ENCODE results near the gene MYO3B.
"Not testable (repeated sequence)": the region's sequence is repeated elsewhere in the genome, so short reads cannot be mapped to it uniquely, and the experiment has no call there.

MYO3B gene

DNA sequence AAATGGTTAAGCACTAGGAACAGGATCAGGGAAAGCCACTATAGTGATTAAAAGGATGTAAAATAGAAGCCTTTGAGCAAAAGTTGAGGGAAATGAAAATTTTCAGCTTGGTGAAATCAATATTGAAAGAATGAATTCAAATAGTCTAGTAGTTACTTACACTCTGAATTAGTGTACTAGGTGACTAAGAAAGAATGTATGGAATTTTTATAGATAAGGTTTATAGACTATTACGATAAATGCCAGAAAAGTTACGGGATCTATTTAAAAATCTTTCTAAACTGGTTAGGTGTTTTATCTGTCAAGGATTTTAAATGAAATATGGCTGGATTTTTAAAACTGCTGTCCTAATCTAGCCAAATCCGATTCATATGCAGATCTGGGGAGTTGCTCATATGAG, 208.6 kb downstream of the MYO3B start:
- DNase-seq, result no peak

DNA sequence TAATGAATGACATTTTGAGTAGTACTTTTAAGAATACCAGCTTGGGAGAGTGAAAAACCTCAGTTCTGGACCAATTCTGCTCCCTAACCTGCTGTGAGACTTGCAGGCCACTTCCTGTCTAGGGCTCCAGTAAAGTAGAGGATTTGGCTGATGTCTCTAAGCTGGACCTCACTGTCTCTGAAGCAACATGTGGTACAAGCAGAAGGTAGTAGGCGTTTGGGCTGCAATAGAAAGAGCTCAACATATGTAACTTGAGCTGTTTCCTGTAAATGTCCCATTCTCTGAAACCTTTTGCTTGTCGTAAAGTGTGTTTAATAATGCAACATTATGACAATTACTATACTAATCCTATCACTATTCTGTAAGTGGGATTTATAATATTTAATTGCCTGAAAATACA, 213.1 kb downstream of the MYO3B start:
- no peak for DNase-seq

DNA sequence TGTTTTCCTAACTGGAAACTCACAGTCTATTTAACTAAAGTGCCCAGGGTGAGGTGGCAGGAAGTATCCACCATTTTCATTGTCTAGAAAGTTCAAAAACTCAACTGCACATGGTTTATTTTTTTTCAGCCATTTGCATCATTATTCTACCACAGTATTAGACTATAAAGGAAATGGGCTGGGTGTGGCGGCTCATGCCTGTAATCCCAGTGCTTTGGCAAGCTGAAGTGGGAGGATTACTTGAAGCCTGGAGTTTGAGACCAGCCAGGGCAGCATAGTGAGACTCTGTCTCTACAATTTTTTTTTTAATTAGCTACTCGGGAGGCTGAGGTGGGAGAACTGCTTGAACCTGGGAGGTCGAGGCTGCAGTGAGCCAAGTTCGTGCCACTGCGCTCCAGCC, 213.8 kb downstream of the MYO3B start:
- DNase-seq, result no peak

DNA sequence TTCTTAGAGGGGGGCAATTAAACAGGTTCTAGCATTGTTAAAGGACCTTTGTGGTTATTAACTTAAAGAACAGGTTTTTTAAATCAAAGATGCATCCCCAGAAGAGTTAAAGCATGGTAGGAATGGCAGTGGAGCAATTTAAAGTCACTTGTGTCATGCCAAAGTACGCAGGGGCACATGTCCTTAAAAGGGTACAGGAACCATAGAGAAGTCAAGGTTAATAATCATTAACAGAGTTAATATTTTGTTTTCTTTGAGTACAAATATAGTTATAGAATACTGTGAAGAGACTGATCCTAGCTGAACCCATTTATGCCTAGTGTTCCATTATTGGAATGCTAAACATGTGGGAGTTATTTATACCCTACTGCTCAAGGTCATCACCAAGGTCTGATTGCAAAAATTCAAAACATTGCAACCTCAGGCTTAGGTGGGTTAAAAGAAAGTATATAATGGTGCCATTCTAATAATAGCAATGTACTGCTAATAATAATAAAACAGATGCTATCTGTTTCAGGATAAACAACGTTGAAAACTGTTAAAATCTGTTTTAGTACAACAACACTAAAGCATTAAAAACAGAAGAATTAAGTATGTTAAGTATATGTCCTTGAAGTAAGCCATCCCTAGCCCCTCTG, 216.0 kb downstream of the MYO3B start:
- DNase-seq, result no peak

DNA sequence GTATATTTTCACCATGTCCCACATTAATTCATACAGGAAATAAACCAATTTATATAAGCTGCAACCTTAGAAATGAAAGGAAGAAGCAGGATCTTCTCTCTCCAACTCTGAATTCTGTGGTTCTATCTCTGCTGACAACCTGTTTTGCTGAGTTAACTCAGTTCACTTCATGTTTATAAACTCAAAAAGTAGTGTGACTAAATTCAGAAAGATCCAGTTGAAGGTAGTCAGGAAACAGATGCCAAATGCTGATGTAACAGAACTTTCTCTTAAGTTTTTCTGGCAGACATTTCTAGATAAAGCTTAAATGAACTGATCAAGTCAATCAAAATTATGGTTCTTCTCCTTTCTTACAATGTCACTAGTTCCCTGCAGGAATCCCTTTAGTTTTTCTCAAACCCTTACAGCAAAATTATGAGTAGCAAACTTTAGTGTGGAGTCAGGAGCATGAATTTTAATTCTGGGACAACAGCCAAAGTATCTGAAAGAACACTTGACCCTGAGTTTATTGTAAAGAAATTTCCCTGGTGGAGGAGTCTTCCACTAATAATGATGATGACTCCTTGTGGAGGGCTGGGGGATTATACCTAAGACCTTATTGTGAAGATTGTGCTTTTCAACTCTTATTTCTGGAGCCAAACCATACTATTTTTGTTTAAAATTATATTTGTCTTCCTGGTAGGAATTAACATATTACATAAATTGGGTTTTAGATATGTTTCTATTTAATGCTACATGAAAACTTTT, 216.9 kb downstream of the MYO3B start:
- DNase-seq, result no peak

DNA sequence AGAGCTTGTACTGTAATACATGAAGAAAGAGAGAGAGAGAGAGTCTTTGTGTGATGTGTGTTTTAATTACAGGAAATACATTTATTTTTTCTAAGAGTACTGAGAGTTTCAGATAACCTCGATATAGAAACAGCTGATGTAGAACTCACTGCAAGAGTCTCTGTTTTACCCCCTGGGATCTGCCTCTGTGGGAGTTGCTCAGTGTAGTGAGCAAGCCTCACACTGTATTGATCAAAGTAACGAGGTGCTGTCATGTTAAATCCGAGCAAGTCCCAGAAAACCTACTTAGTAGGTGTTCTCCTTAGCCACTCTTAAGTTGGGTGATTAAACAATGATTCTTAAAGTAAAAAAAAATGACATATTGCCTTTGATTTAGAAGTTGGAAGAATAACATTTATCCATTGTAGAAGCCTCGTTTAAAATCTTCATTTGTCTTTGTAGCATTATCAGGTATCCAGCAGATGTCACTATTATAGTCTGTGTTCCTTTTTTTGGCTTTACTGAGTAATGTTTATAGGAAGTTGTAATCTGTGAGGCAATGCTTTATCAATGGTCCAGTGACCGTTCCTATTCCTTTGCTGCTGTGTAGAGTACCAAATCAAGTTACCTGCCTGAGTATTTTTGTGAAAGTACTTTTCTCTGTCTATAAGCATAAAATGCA, 219.0 kb downstream of the MYO3B start:
- DNase-seq, result no peak

DNA sequence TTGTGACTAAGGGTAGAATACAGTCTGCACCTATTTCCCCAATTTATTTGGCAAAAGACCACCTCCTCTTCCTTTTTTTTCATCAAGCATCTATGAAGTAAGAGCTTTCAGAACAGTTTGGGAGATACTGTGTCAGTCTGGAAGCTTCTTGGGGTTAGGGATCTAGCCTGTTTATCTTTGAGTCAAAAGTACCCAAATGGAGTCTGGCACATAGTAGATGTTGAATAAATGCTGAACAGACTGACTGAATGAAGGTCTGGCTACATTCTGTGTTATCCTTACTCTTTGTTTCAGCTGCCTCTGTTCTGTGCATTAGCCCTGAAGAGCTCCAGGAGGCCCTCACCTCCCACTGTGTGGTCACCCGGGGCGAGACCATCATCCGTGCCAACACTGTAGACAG, 223.2 kb downstream of the MYO3B start:
- no peak for DNase-seq

DNA sequence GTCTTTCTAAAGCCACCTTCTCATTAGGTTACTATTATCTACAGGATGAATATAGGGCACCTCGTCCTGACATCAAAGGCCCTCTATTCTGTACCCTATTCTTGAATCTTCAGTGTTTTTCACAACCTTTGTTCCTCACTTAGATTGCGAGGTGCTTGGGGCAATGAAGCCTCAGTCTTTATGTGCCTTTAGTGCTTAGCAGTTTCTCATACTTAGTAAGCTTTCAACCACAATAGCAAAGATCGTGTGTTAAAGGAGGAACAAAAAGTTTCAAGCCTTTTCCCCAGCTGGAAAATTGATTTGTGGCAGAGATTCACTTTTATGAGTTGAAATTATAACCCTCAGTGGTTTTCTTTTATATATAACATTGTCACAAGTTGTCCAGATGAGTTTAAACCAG, 226.9 kb downstream of the MYO3B start:
- no peak for DNase-seq

DNA sequence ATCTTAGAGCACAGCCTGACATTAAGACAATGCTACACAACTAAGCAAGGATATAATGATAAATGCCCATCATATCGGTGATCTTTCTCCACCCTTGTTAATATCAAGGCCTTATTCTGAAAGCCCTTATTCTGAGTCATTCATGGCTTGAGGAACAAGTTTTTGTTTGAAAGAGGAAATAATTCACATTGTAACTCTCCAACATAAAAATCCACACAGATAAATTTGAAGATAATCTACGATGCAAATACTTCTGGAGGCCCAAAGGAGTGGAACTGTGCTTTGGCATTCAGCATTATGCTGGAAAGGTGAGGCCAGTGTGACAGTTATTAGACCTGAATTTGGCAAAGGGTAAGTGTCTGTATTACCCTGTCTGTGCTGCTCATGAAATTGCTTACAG, 227.4 kb downstream of the MYO3B start:
- no peak for DNase-seq

DNA sequence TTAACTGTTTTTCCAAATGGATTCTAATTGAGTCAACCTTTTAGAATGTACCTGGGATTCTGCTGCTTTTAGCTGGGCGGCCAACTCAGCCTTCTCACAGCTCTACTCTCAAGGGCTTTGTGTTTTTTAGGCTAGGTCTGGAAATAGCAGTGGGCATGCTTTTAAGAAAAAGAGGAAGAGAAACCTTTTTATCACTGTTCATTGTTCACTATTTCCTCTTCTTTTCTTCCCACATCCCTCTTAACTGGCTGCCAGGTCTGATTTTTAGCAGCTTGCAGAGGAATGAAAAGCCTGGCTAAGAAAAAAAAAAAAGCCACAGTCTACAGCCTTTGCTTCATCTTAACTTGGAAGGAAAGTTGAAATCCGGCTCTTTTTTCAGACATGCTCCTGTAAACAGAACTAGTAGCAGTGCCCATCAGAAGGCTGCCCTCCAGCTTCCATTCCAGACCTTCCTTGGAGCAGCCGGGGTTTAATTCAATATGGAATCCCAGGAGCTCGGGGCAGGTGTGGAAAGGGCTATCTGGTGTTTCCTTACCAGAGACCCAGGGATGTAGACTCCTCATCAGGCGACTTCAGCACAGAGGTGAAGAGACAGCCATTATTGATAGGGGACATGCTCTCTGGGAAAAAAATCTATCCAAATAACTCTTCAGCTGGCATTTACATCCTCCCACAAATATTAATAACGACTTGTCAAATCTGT, 230.7 kb downstream of the MYO3B start:
- DNase-seq, result no peak

DNA sequence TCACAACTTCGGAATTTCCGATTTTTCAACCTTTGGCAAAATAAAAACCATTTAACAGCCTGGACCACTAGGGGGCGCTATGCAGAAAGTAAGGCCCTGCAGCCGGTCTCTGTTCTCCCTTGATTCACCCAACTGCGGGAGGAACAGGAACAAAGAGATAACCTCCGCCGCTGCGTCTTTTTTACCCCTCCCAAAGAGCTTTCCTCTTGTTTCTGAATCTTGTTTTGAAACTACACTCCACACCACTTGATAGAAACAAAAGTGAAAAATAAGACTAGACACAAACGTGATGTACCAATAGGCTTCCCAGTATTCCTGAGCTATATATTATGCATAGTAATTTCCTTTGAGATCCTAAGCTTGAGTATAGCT, 231.2 kb downstream of the MYO3B start:
- peak; percentile 52 for DNase-seq

DNA sequence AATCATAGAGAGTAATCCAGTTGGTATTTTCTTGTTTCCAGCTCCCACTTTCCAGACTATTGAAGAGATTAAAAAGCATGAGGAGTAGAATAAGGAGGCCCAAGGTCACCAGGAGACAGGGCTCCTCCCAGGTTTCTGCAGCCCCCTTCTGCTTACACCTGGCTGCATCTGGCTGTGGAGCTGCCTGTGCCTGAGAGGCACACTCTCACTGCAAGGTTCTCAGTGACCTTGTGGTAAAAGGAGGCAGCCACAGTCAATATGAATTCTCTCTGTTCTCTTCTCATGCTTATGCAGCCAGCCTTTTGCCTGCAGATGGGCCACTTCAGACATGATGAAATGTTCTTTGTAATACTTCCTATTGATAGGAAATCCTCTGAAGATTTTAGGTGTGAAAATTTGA, 233.7 kb downstream of the MYO3B start:
- no peak for DNase-seq

DNA sequence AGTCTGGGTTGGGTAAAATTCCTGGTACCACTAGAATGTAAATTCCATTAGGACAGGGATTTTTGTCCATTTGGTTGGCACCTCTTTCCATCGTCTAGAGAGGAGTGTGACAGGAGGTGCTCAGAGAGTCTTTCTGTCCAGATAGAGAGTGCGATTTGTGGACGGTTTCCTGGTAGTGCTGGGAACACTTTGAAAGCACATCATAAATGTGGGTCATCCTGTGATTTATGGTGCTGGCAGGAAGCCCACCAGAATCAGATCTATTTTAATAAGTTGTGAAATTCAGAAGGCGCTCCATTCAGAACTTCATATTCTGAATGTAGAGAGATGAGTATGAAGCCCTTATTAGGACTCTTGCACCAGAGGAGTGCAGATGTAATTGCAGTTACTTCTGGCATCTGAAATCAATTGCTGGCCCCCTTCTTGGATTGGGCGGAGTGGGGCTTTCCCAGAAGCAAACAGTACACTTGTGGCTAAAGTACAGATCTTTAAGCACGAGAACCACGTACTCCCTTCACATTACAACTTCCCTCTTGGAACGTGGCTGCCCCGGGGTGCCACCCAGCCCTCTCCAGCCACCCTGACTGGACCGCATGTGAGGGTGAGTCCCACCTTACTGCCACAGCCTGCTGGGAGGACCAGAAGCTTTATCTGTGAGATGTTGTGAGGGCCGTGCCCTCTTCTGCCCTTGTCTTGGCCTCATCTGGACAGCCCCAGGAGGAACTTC, 243.2 kb downstream of the MYO3B start:
- DNase-seq, result peak; percentile 35

DNA sequence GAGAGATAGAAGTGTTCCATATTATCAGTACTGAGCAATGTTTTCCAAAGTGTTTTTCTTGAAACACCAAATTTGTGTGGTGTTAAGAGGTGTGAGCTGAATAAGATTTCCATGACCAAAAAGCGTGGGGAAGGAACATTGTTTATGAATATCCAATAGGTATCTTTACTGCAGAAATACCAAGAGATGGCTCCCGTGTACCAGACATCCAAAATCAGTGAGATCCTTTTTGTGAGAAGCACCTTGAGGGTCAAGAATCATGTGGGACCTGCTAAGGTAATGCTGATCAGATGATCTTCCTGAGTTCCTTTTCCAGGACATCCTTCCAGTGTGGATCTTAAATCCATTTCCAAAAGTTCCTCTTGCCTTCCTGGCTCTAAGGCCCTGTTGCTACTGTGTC, 246.0 kb downstream of the MYO3B start:
- DNase-seq, result no peak

DNA sequence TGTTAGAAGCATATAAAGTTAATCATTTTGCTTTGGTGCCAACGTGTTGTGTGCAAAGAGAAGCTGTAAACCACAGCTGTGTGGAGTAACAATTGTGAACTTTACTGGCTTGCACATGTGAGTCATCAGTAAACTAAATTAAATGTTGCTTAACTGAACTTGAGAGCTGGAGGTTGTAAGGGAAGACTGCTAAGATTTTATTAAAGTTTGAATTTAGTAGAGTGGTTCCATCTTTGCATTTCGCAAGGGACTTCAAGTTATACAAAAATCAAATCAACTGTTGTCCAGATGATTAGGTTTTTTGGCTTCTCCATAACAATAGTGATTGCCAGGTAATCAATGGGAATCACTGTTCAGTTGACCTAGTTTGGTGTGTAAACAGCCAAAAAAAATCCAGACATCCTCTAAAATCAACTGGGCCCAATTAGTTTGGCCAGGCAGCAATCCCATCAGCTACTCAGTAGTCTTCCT, 247.4 kb downstream of the MYO3B start:
- no peak for DNase-seq

DNA sequence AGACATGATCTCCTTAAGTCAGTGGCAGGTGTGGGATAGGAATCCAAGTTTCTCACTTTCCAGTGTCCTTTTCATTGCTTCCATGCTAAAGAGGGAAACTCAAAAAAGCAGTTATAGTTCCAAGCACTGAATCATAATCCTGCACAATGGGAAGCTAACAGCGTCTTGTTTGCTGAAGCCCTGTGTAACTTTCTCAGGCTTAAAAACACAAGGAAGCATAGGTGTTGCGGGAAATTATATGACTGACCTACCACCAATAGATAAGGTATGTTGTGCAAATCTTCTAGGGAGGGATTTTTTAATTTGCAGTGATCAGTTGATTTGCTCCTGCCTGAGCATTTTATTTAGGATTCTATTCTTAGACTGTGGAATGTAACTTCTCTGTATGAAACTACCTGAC, 250.9 kb downstream of the MYO3B start:
- DNase-seq, result no peak

DNA sequence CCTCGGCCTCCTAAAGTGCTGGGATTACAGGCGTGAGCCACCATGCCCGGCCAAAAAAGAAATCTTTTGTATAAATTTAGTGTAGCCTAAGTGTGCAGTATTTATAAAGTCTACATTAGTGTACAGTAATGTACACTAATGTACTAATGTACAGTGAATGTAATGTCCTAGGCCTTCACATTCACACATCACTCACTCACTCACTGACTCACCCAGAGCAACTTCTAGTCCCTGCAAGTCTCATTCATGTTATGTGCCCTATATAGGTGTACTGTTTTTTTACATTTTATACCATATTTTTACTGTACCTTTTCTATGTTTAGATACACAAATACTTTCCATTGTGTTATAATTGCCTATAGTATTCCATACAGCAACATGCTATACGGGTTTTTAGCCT, 254.9 kb downstream of the MYO3B start:
- DNase-seq, result no peak

DNA sequence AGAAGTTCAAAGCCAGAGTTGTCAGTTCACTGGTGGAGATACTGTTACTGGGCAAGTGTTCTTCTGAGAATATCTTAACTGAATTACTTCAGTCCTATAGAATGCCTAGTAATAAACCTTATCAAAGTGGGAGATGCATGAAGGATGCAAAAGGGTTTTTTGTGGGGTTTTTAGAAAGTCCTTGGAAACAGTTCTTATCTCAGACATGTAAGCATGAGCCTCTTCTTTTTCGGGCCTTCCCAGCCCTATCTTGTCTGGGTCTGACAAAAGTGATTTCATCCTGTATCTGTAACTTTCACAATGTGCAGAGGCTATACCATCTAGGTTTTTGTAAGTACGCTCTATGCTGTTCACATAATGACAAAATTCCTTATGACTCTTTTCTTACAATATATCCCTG, 255.5 kb downstream of the MYO3B start:
- DNase-seq, result no peak

DNA sequence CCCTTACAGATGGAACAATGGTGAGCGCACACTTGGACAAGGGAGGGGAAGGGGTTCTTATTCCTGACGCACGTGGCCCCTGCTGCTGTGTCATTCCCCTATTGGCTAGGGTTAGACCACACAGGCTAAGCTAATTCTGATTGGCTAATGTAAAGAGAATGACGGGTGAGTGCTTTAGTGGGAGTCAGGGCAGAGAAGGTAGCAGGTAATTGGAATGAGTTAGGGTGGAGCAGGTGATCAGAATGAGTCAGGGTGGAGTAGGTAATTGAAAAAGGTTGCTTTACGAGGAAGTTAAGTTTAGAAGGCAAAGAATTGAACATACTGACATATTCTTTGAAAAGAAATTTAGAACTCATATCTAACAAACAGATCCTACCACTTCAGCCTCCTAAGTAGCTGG, 256.4 kb downstream of the MYO3B start:
- DNase-seq, result not testable (repeated sequence)

DNA sequence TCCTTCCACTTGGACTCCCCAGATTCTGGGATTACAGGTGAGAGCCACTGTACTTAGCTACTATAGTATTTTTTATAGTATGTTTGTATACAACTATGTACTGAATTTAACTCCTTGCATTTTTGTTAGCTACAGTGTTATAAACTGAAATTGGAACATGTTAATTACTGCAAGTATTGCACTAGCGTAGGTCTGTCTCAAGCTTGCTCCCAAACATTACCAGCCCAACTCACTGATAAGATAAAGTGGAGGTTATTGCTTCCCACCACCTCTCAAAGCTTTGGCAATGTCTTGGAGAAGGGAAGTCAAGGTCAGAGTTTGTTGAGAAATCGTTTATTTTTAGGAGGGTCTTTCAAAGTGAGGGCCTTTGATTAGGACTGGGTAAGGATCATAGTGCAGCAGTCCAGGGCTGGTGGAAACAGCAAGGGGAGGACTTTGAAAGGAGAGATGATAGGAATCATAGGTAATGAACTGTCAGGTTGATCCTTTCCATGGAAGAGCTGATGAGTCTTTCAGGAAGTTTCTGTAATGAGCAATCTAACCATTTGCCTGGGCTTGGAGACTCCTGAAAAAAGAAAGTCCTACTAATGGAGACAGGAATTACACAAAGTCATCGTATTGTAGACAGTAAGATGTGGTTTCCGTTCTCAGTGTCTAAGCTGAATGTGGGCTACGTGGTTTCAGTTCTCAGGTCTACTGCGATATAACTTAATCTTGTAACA, 257.1 kb downstream of the MYO3B start:
- no peak for DNase-seq

DNA sequence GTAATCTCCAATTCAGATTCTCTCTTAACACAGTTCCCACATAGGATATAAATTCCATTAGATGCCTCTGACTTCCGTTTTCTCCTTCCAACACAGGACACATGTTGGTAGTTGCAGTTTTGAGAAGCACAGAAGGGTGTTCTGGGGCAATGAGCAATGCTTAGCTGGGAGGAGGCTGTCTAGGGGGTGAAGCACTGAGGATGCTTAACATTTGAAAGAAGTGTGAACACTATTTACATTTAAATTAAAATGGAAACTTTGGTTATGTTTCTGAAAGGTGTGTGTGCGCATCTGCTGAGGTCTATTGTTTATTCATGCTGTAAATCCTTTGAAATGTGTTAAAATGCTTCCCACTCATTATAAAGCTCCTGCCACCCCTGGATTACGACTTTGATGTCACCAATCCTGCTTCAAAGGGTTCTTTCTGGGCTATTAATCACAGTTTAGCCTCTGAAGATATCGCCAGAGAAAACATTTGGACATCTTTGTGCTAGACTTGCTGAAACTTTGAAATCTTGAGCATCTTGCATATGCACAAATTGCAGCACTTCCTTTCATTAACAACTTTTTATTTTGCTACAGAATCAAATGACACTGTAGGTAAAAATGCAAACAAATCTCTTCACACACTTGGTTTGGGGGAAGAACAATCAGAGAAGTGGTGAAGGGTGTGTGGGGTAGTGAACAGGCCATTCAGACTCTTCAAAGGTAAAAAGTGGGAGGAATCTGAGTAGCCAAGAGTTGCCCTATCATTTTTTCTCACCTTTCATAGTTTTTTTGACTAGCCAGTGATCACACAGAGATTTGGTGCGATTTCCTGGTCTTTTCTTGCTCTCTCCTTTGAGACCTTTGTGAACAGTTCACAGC, 258.4 kb downstream of the MYO3B start:
- DNase-seq, result no peak

Measured in left hindlimb (tissue), 1 donor.